GM12878 (cell line): ENCODE results near the gene C17orf107. TPM values are rescaled to one million over a fixed set of nuclear protein-coding genes. Genes with fewer than 3 reads are reported as not detected.

Source experiments
- ASH2L ChIP-seq: fragments of 300-600, 200-600 bp; sonication (generic); IDR thresholded peaks from 2 replicates; pipeline ENCODE4 v1.6.1; 2017; ENCODE audit warnings: low read depth, mild to moderate bottlenecking, borderline replicate concordance
- BHLHE40 ChIP-seq, 2 experiments: fragments of 450-650 bp in 1 of 2; IDR thresholded peaks; 2 replicates each; pipeline ENCODE4 v1.6.1; 2011 to 2017; ENCODE audit warnings: low read depth in 2 of 2, borderline replicate concordance in 1 of 2, improper control_type of control experiment in 1 of 2, low read length in 1 of 2, mild to moderate bottlenecking in 1 of 2
- CHD2 ChIP-seq: IDR thresholded peaks from 2 replicates; pipeline ENCODE4 v1.6.1; 2011; ENCODE audit warnings: low read depth, low read length, improper control_type of control experiment, borderline replicate concordance
- EED ChIP-seq: sonication (generic); IDR thresholded peaks from 2 replicates; pipeline ENCODE4 v1.6.1; 2016; ENCODE audit warnings: antibody characterized with exemption, low read depth
- ELK1 ChIP-seq: IDR thresholded peaks from 2 replicates; pipeline ENCODE4 v1.6.1; 2012; ENCODE audit warnings: low read depth, low read length, improper control_type of control experiment
- ETV6 ChIP-seq, 2 experiments: fragments of 450-650 bp in 1 of 2; IDR thresholded peaks in 1 of 2; conservative IDR thresholded peaks in 1 of 2; 2 replicates each; pipeline ENCODE4 v1.6.1; 2014; ENCODE audit warnings: antibody characterized with exemption in 1 of 2, borderline replicate concordance in 1 of 2, low read depth in 1 of 2, mild to moderate bottlenecking in 1 of 2, moderate library complexity in 1 of 2
- EZH2 ChIP-seq: IDR thresholded peaks from 2 replicates; pipeline ENCODE4 v1.6.1; 2012; ENCODE audit warnings: low read depth, mild to moderate bottlenecking, control low read depth, inconsistent platforms, low read length, borderline replicate concordance; ENCODE audit not compliant: control insufficient read depth
- IKZF2 ChIP-seq, 2 experiments: fragments of 450-650 bp; IDR thresholded peaks; 2 replicates each; pipeline ENCODE4 v1.6.1; 2017; ENCODE audit warnings: mild to moderate bottlenecking in 2 of 2, moderate library complexity in 2 of 2
- JUND ChIP-seq: IDR thresholded peaks from 2 replicates; pipeline ENCODE4 v1.6.1; 2012; ENCODE audit warnings: low read depth, mild to moderate bottlenecking, low read length, improper control_type of control experiment, moderate library complexity
- NR2C1 ChIP-seq: fragments of 450-650 bp; IDR thresholded peaks from 2 replicates; pipeline ENCODE4 v1.6.1; 2017; ENCODE audit warnings: antibody characterized with exemption, mild to moderate bottlenecking, moderate library complexity
- PKNOX1 ChIP-seq: fragments of 450-650 bp; IDR thresholded peaks from 2 replicates; pipeline ENCODE4 v1.6.1; 2016; ENCODE audit warnings: mild to moderate bottlenecking
- SIX5 ChIP-seq: IDR thresholded peaks from 2 replicates; pipeline ENCODE4 v1.6.1; 2011; ENCODE audit warnings: mild to moderate bottlenecking, low read depth, low read length, moderate library complexity; ENCODE audit not compliant: severe bottlenecking
- SPI1 ChIP-seq: IDR thresholded peaks from 2 replicates; pipeline ENCODE4 v1.6.1; 2011; ENCODE audit warnings: low read depth, mild to moderate bottlenecking, low read length, moderate library complexity, borderline replicate concordance; ENCODE audit not compliant: insufficient read depth
- TAF1 ChIP-seq: IDR thresholded peaks from 2 replicates; pipeline ENCODE4 v1.6.1; 2011; ENCODE audit warnings: mild to moderate bottlenecking, low read depth, low read length, borderline replicate concordance
- ZBTB4 ChIP-seq: fragments of 450-650 bp; formaldehyde crosslinking; IDR thresholded peaks from 2 replicates; pipeline ENCODE4 v1.4.0; 2022; ENCODE audit warnings: mild to moderate bottlenecking, moderate library complexity
- ZNF207 ChIP-seq: fragments of 450-650 bp; IDR thresholded peaks from 2 replicates; pipeline ENCODE4 v1.6.1; 2014; ENCODE audit warnings: antibody characterized with exemption, mild to moderate bottlenecking, borderline replicate concordance
- ZNF384 ChIP-seq: IDR thresholded peaks from 2 replicates; pipeline ENCODE4 v1.6.1; 2012; ENCODE audit warnings: low read depth, mild to moderate bottlenecking, low read length, improper control_type of control experiment, borderline replicate concordance
- ZZZ3 ChIP-seq: IDR thresholded peaks from 2 replicates; pipeline ENCODE4 v1.6.1; 2011; ENCODE audit warnings: low read depth; ENCODE audit not compliant: control insufficient read depth, insufficient read length
- polyA plus RNA-seq, 11 experiments: library from polyadenylated mRNA; depleted of rRNA in 4 of 11; unstranded in 6 of 11; stranded (reverse) in 5 of 11; fragments of >200 nt; fragmentation: Nextera tagmentation in 4 of 11; fragmentation: Illumina TruSeq in 1 of 11; extraction: Ambion mirVana in 4 of 11; extraction: Trizol in 1 of 11; gene quantifications; 1 replicate in 1 of 11; 2 replicates in 10 of 11; pipeline versions ENCODE4 v1.2.1 to v1.2.3, GENCODE V29; 2011 to 2016; ENCODE audit warnings: inconsistent platforms in 2 of 11, missing spikeins in 2 of 11, low read depth in 1 of 11
- total RNA-seq, 4 experiments: library from RNA; depleted of rRNA in 3 of 4; stranded (reverse); fragments of >200 nt in 3 of 4; fragmentation: Illumina TruSeq in 1 of 4; extraction: Trizol in 1 of 4; gene quantifications; 2 replicates each; pipeline versions ENCODE4 v1.2.1 to v1.2.3, GENCODE V29; 2013 to 2021

C17orf107 gene
- total and polyA plus RNA-seq, 10 of the 15 experiments (the other 5 are each of a cell fraction or from before 2014, with no cell fraction given), result 0.05 to 0.46 (median 0.11) TPM; not detected in 3

GRCh38 chr17:4949321-4950074, 50.2 kb downstream of the C17orf107 start (continued):
- peak; percentile 23; the same call in 1 of the 2 replicates for TF ChIP-seq NR2C1
- no peak for TF ChIP-seq JUND
- peak; percentile 72; the same call in 1 of the 2 replicates for TF ChIP-seq ZNF384
- peak; percentile 83 for TF ChIP-seq TAF1
- TF ChIP-seq EED, result peak; percentile 37; the same call in 1 of the 2 replicates
- no peak for TF ChIP-seq EZH2
- TF ChIP-seq ZZZ3, result no peak
- no peak for TF ChIP-seq ZNF207
- TF ChIP-seq CHD2, result peak; percentile 79
- TF ChIP-seq SIX5, result no peak
- peak; percentile 41 to 88; a peak in 3 of 4 replicates for TF ChIP-seq BHLHE40 (IDR thresholded peaks at IDR 0.05; ENCODE audit: borderline replicate concordance in 1 of 2, low read depth in 2 of 2, low read length in 1 of 2)
- no peak for TF ChIP-seq SPI1
- TF ChIP-seq ZBTB4 (CRISPR knock-in tag), result no peak
- 0 out of 2 replicates have a peak, but pooled peaks have one; percentile 11 for TF ChIP-seq PKNOX1
- TF ChIP-seq ASH2L, result no peak
- TF ChIP-seq IKZF2 (IDR thresholded peaks at IDR 0.05), result 0 out of 4 replicates have a peak, but pooled peaks of 1 of the 2 experiments have one; percentile 15
- TF ChIP-seq ETV6 (conservative IDR thresholded peaks at IDR 0.05 in 1 of 2, IDR thresholded peaks at IDR 0.05 in 1 of 2; ENCODE audit: borderline replicate concordance in 1 of 2, low read depth in 1 of 2), result 0 out of 4 replicates have a peak, but pooled peaks of 1 of the 2 experiments have one; percentile 28
- 0 out of 2 replicates have a peak, but pooled peaks have one; percentile 37 for TF ChIP-seq ELK1
